HS-27A (cell line): Measurements from ENCODE around the gene KRTAP26-1.

Experiments used
- DNase-seq: peaks from one replicate; pipeline ENCODE4 v3.0.0-alpha.2; 2012; ENCODE audit warnings: low read depth, missing footprints

KRTAP26-1 gene

GRCh38 chr21:30271156-30271555 is 49.0 kb downstream of the KRTAP26-1 start:
- DNase-seq = no peak

- no peak for DNase-seq
Observed at GRCh38 chr21:30269803-30270530, 50.1 kb downstream of the KRTAP26-1 start.
